Body of pancreas (tissue), 4 donors: ENCODE data around the gene LBR. TPM values are rescaled to one million over a fixed set of nuclear protein-coding genes. Genes with fewer than 3 reads are reported as not detected.
"Not testable (repeated sequence)": the region's sequence is repeated elsewhere in the genome, so short reads cannot be mapped to it uniquely, and the experiment has no call there.

Experiments used
- ATAC-seq: fragments of 150-250 bp; one replicate; pipeline ENCODE4 v1.9.1; 2016
- DNase-seq, 4 donors: peaks; one replicate each; pipeline ENCODE4 v3.0.0-alpha.2; 2019
- H3K27ac ChIP-seq, 4 donors: fragments of 200-600 bp; sonication (generic); 1 replicate in 3 of 4; 2 replicates in 1 of 4; pipeline versions ENCODE4 v1.5.1 to v1.6.1; 2016 to 2019; ENCODE audit warnings: mild to moderate bottlenecking in 1 of 4, mixed read lengths in 1 of 4, moderate library complexity in 1 of 4
- H3K27me3 ChIP-seq, 2 donors: fragments of 200-600 bp; sonication (generic); one replicate each; pipeline ENCODE4 v1.6.0; 2016; ENCODE audit warnings: mild to moderate bottlenecking in 1 of 2
- H3K36me3 ChIP-seq, 2 donors: fragments of 200-600 bp; sonication (generic); replicated peaks in 1 of 2; 2 replicates each; pipeline ENCODE4 v1.5.1; 2016; ENCODE audit warnings: low read depth in 2 of 2; ENCODE audit not compliant: insufficient read depth in 1 of 2
- H3K4me1 ChIP-seq: fragments of 200-600 bp; sonication (generic); one replicate; pipeline ENCODE4 v1.6.0; 2016
- H3K4me3 ChIP-seq, 2 donors: fragments of 200-600 bp; sonication (generic); 1 replicate in 1 of 2; 2 replicates in 1 of 2; pipeline ENCODE4 v1.5.1; 2016 to 2019
- H3K9me3 ChIP-seq, 3 donors: fragments of 200-600 bp; sonication (generic); 1 replicate in 2 of 3; 2 replicates in 1 of 3; pipeline ENCODE4 v1.5.1; 2016
- CTCF ChIP-seq, 7 experiments: fragments of 450-650 bp in 4 of 7; fragments of 200-600 bp in 3 of 7; sonication (generic) in 3 of 7; IDR thresholded peaks; one replicate each; pipeline ENCODE4 v1.5.1; 2016 to 2019; ENCODE audit warnings: antibody characterized with exemption in 7 of 7
- POLR2A ChIP-seq, 3 donors: fragments of 450-650 bp; IDR thresholded peaks; one replicate each; pipeline ENCODE4 v1.6.1; 2016; ENCODE audit warnings: antibody characterized with exemption in 3 of 3, mild to moderate bottlenecking in 2 of 3
- WGBS, 2 donors: methylation state at CpG; one replicate each; pipeline ENCODE4 v1.1.5; 2017; 5-methylcytosine and 5-hydroxymethylcytosine counted together
- intact Hi-C: fragments of 100-400 bp; cut with DNase I; formaldehyde crosslinking; loops from one replicate; pipeline ENCODE4 v1.15.1; 2023
- total RNA-seq, 2 donors: library from RNA; depleted of rRNA; stranded (reverse); fragments of >200 nt; gene quantifications; one replicate each; pipeline ENCODE4 v1.1.0, GENCODE V29; 2016

The LBR gene
- total RNA-seq, 2 donors from 2014 or later, result 15.2 to 26.5 TPM

GRCh38 chr1:225406976-225407725, 20.7 kb downstream of the LBR start:
- TF ChIP-seq POLR2A (IDR thresholded peaks at IDR 0.05) (no peak), CTCF (IDR thresholded peaks at IDR 0.05) (no peak)
- Histone ChIP-seq H3K4me1 (peaks cover 29% of the 10 kb centered on the region), H3K36me3 (peaks cover 0 to 7% of the 10 kb centered on the region in 2 donors), H3K9me3 (no peaks in the 10 kb centered on the region), H3K4me3 (no peak overlapping the region), H3K27ac (no peak overlapping the region), H3K27me3 (no peaks in the 10 kb centered on the region)
- intact Hi-C loops, result no loop called here
- no peak for DNase-seq
- 98 to 99% methylated on average over 8 of the region's 8 CpGs for WGBS, 2 donors
- no peak for ATAC-seq

GRCh38 chr1:225400968-225401367, 26.9 kb downstream of the LBR start:
- Histone ChIP-seq H3K4me3 (no peak overlapping the region), H3K9me3 (no peaks in the 10 kb centered on the region), H3K4me1 (no peaks in the 10 kb centered on the region), H3K27me3 (no peaks in the 10 kb centered on the region), H3K27ac (no peak overlapping the region), H3K36me3 (peaks cover 4 to 8% of the 10 kb centered on the region in 2 donors)
- DNase-seq (no peak), ATAC-seq (no peak)
- TF ChIP-seq CTCF (IDR thresholded peaks at IDR 0.05) (no peak), POLR2A (IDR thresholded peaks at IDR 0.05) (no peak)
- WGBS, 2 donors, result 94 to 95% methylated on average over 5 of the region's 5 CpGs
- intact Hi-C loops, result no loop called here

- Histone ChIP-seq H3K27ac (no peak overlapping the region), H3K4me3 (no peak overlapping the region), H3K4me1 (no peaks in the 10 kb centered on the region), H3K36me3 (peaks cover 0 to under 1% of the 10 kb centered on the region in 2 donors), H3K9me3 (no peaks in the 10 kb centered on the region), H3K27me3 (no peaks in the 10 kb centered on the region)
- no peak for ATAC-seq
- no peak for TF ChIP-seq POLR2A (IDR thresholded peaks at IDR 0.05)
- TF ChIP-seq CTCF (IDR thresholded peaks at IDR 0.05), result no peak
- 88 to 93% methylated on average over 2 of the region's 2 CpGs for WGBS, 2 donors
- intact Hi-C loops, result no loop called here
- DNase-seq, result no peak
These were observed 31.5 kb downstream of the LBR start for GRCh38 chr1:225396357-225396756.

GRCh38 chr1:225389843-225390242, 38.0 kb downstream of the LBR start:
- no peak overlapping the region for H3K27ac ChIP-seq
- no peak for ATAC-seq
- TF ChIP-seq CTCF (IDR thresholded peaks at IDR 0.05), result no peak
- TF ChIP-seq POLR2A (IDR thresholded peaks at IDR 0.05), result no peak
- intact Hi-C loops, result no loop called here
- no peaks in the 10 kb centered on the region for H3K4me1 ChIP-seq
- H3K36me3 ChIP-seq, result no peaks in the 10 kb centered on the region
- DNase-seq, result no peak
- H3K4me3 ChIP-seq, result no peak overlapping the region
- no peaks in the 10 kb centered on the region for H3K27me3 ChIP-seq
- WGBS, 2 donors, result 90 to 92% methylated on average over 4 of the region's 4 CpGs
- H3K9me3 ChIP-seq, result no peaks in the 10 kb centered on the region

- Histone ChIP-seq H3K4me3 (no peak overlapping the region), H3K36me3 (no peaks in the 10 kb centered on the region), H3K27ac (no peak overlapping the region), H3K9me3 (no peaks in the 10 kb centered on the region), H3K4me1 (no peaks in the 10 kb centered on the region), H3K27me3 (no peaks in the 10 kb centered on the region)
- ATAC-seq (no peak), DNase-seq (no peak)
- TF ChIP-seq POLR2A (IDR thresholded peaks at IDR 0.05) (no peak), CTCF (IDR thresholded peaks at IDR 0.05) (no peak)
- intact Hi-C loops, result no loop called here
- WGBS, 2 donors, result 67 to 81% methylated on average over 4 of the region's 4 CpGs
These were observed 39.5 kb downstream of the LBR start for GRCh38 chr1:225388372-225388771.

- intact Hi-C loops, H3K36me3 ChIP-seq, H3K4me3 ChIP-seq, DNase-seq, H3K4me1 ChIP-seq, H3K9me3 ChIP-seq, H3K27ac ChIP-seq, ATAC-seq, H3K27me3 ChIP-seq: not testable (repeated sequence)
- 94 to 100% methylated on average over 3 of the region's 3 CpGs for WGBS, 2 donors
These were observed 41.0 kb downstream of the LBR start for GRCh38 chr1:225386860-225387259.
